AG04450 (cell line): ENCODE results near the gene C1QTNF9. TPM values are rescaled to one million over a fixed set of nuclear protein-coding genes. Genes with fewer than 3 reads are reported as not detected.

Source experiments
- polyA plus RNA-seq: library from polyadenylated mRNA; depleted of rRNA; stranded (reverse); fragments of >200 nt; gene quantifications from 2 replicates; pipeline ENCODE4 v1.2.3, GENCODE V29; 2011; rRNA removed

C1QTNF9 gene
- polyA plus RNA-seq, 1 experiment, result 0.11 TPM

Other genes starting within 250 kb of the C1QTNF9 start
- gene SPATA13, start 148.9 kb upstream of the C1QTNF9 start, polyA plus RNA-seq, result 10.5 and 12.0 TPM in 2 replicates
- 57.5 and 73.9 TPM in 2 replicates for gene PARP4, start 203.2 kb downstream of the C1QTNF9 start, polyA plus RNA-seq